ENCODE data around the gene NTRK3.

GRCh38 chr15:87955284-87955909, 301.1 kb downstream of the NTRK3 start:
- TF ChIP-seq CTCF (IDR thresholded peaks at IDR 0.05) (no peak), POLR2A (IDR thresholded peaks at IDR 0.05) (no peak)

Measured in thyroid gland (tissue), 4 donors.